RWPE2 (cell line): ENCODE data around the gene FAM53B.

Source experiments
- ATAC-seq: fragments of 200-7000 bp; cut with Tn5 transposase; 3 replicates; pipeline ENCODE4 v1.9.1; 2021; ENCODE audit warnings: low read depth
- DNase-seq: peaks from one replicate; pipeline ENCODE4 v3.0.0-alpha.2; 2020; ENCODE audit warnings: low spot score
- H3K27ac ChIP-seq: fragments of 450-650 bp; 2 replicates; pipeline ENCODE4 v1.5.1; 2017; ENCODE audit warnings: mild to moderate bottlenecking; ENCODE audit not compliant: poor library complexity, severe bottlenecking
- H3K27me3 ChIP-seq: fragments of 250-450 bp; sonication (Bioruptor Pico); 2 replicates; pipeline ENCODE4 v1.5.1; 2021; ENCODE audit warnings: mild to moderate bottlenecking, moderate library complexity; ENCODE audit not compliant: insufficient read depth, poor library complexity, severe bottlenecking
- H3K36me3 ChIP-seq: fragments of 250-450 bp; sonication (Bioruptor Pico); 2 replicates; pipeline ENCODE4 v1.5.1; 2020; ENCODE audit warnings: low read depth, mild to moderate bottlenecking, moderate library complexity
- H3K4me1 ChIP-seq: fragments of 250-450 bp; sonication (Bioruptor Pico); 2 replicates; pipeline ENCODE4 v1.5.1; 2021; ENCODE audit warnings: mild to moderate bottlenecking, moderate library complexity; ENCODE audit not compliant: insufficient read depth, poor library complexity, severe bottlenecking
- H3K4me3 ChIP-seq: fragments of 250-450 bp; sonication (Bioruptor Pico); 2 replicates; pipeline ENCODE4 v1.5.1; 2021; ENCODE audit warnings: mild to moderate bottlenecking, moderate library complexity; ENCODE audit not compliant: severe bottlenecking
- H3K9me3 ChIP-seq: fragments of 250-450 bp; sonication (Bioruptor Pico); 2 replicates; pipeline ENCODE4 v1.5.1; 2021; ENCODE audit warnings: mild to moderate bottlenecking, moderate library complexity; ENCODE audit not compliant: severe bottlenecking
- CTCF ChIP-seq: fragments of 450-650 bp; IDR thresholded peaks from one replicate; pipeline ENCODE4 v1.5.1; 2017; ENCODE audit warnings: mild to moderate bottlenecking, moderate library complexity; ENCODE audit not compliant: poor library complexity, severe bottlenecking

FAM53B gene

GRCh38 chr10:124624895-124625294 is 119.3 kb downstream of the FAM53B start:
- peaks cover 12% of the 10 kb centered on the region for H3K4me1 ChIP-seq
- DNase-seq (no peak), ATAC-seq (no peak)
- no peaks in the 10 kb centered on the region for H3K36me3 ChIP-seq
- TF ChIP-seq CTCF = no peak
- H3K9me3 ChIP-seq = no peaks in the 10 kb centered on the region
- H3K27me3 ChIP-seq = no peaks in the 10 kb centered on the region
- H3K4me3 ChIP-seq = no peak overlapping the region
- H3K27ac ChIP-seq = no peak overlapping the region

GRCh38 chr10:124624466-124624865 is 119.7 kb downstream of the FAM53B start:
- Histone ChIP-seq H3K36me3 (no peaks in the 10 kb centered on the region), H3K27ac (no peak overlapping the region), H3K4me3 (no peak overlapping the region), H3K27me3 (no peaks in the 10 kb centered on the region), H3K9me3 (no peaks in the 10 kb centered on the region), H3K4me1 (peaks cover 17% of the 10 kb centered on the region)
- no peak for DNase-seq
- ATAC-seq = no peak
- no peak for TF ChIP-seq CTCF

DNA sequence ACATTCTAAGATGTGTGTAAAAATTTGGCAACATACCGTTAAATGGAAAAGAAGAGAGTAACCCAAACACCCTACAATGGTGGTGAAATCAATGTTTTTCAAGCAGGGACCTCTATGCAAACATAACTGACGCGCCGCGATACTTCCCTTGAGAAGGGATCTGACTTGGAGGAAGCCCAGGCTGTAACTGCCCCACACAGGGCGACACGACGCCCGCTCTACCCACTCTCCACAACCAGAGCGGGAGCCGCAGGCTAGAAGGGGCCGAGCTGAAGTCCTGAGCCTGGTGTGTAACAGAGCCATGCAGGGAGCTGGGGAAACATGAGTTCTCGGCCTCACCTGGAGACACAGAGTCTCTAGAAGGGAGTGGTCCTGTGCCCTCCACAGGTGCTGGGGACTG is 120.2 kb downstream of the FAM53B start:
- Histone ChIP-seq H3K9me3 (no peaks in the 10 kb centered on the region), H3K4me1 (peaks cover 21% of the 10 kb centered on the region), H3K27me3 (no peaks in the 10 kb centered on the region), H3K36me3 (no peaks in the 10 kb centered on the region), H3K4me3 (no peak overlapping the region), H3K27ac (no peak overlapping the region)
- no peak for TF ChIP-seq CTCF
- DNase-seq (no peak), ATAC-seq (no peak)

GRCh38 chr10:124622866-124623536 is 121.2 kb downstream of the FAM53B start:
- no peak overlapping the region for H3K27ac ChIP-seq

More at GRCh38 chr10:124622866-124623536, 121.2 kb downstream of the FAM53B start:
- no peaks in the 10 kb centered on the region for H3K36me3 ChIP-seq
- TF ChIP-seq CTCF = no peak
- H3K9me3 ChIP-seq = no peaks in the 10 kb centered on the region
- H3K4me3 ChIP-seq = no peak overlapping the region
- no peak for ATAC-seq
- no peaks in the 10 kb centered on the region for H3K27me3 ChIP-seq
- peaks cover 27% of the 10 kb centered on the region for H3K4me1 ChIP-seq
- no peak for DNase-seq
